ENCODE data around the gene ACADVL. TPM values are rescaled to one million over a fixed set of nuclear protein-coding genes. Genes with fewer than 3 reads are reported as not detected.

The ACADVL gene
- total RNA-seq, 1 experiment from 2014 or later, result 305 TPM

GRCh38 chr17:7224110-7224509 lies 4.4 kb downstream of the ACADVL start:
- intact Hi-C loops (cut with micrococcal nuclease; ENCODE audit: unreplicated experiment), result no loop called here
- peaks cover 50% of the 10 kb centered on the region for H3K4me1 ChIP-seq (ENCODE audit: control insufficient read depth, insufficient read depth, low read length)
- ChIA-PET CTCF (no interaction called here), POLR2A (no interaction called here)
- in situ Hi-C loops (cut with HindIII; ENCODE audit: low pct_unique_long_range_greater_than_20kb, low sequenced_read_pairs), result no loop called here
- ATAC-seq, result 0 out of 2 replicates have a peak, but pooled peaks have one; percentile 2
- DNase-seq (ENCODE audit: low read depth, low spot score), result no peak
- peak overlapping the region; percentile 57 for H3K27ac ChIP-seq (ENCODE audit: low read length)
- peaks cover 5% of the 10 kb centered on the region; the same call in 1 of the 2 replicates for H3K36me3 ChIP-seq (ENCODE audit: control insufficient read depth, insufficient read depth, low read length)
- TF ChIP-seq TCF7L2 (IDR thresholded peaks at IDR 0.05; ENCODE audit: low read depth, low read length) (no peak), POLR2AphosphoS5 (IDR thresholded peaks at IDR 0.05; ENCODE audit: low read depth, low read length) (0 out of 2 replicates have a peak, but pooled peaks have one; percentile 17)
- no peaks in the 10 kb centered on the region for H3K9me3 ChIP-seq (ENCODE audit: control insufficient read depth, insufficient read depth, low read depth, low read length)
- H3K27me3 ChIP-seq (ENCODE audit: control insufficient read depth, insufficient read depth, low read length), result no peaks in the 10 kb centered on the region
- no TSS peak for BruUV-seq (replicated peaks)
- H3K4me3 ChIP-seq (ENCODE audit: low read depth in 2 of 2, low read length in 2 of 2), result no peak overlapping the region

GRCh38 chr17:7224661-7225111 lies 4.9 kb downstream of the ACADVL start:
- intact Hi-C loops (cut with micrococcal nuclease; ENCODE audit: unreplicated experiment), result no loop called here
- no peaks in the 10 kb centered on the region for H3K27me3 ChIP-seq (ENCODE audit: control insufficient read depth, insufficient read depth, low read length)

More at GRCh38 chr17:7224661-7225111, 4.9 kb downstream of the ACADVL start:
- TF ChIP-seq TCF7L2 (IDR thresholded peaks at IDR 0.05; ENCODE audit: low read depth, low read length) (no peak), SIN3A (IDR thresholded peaks at IDR 0.05; ENCODE audit: borderline replicate concordance, insufficient read depth, low read depth, low read length) (no peak), CTCF (IDR thresholded peaks at IDR 0.05) (no peak), REST (IDR thresholded peaks at IDR 0.05; ENCODE audit: insufficient read depth in 1 of 2, low read depth in 2 of 2, low read length in 1 of 2) (no peak), POLR2AphosphoS5 (IDR thresholded peaks at IDR 0.05; ENCODE audit: low read depth, low read length) (no peak)
- Histone ChIP-seq H3K4me1 (ENCODE audit: control insufficient read depth, insufficient read depth, low read length) (peaks cover 45% of the 10 kb centered on the region), H3K4me3 (ENCODE audit: low read depth in 2 of 2, low read length in 2 of 2) (no peak overlapping the region), H3K9me3 (ENCODE audit: control insufficient read depth, insufficient read depth, low read depth, low read length) (no peaks in the 10 kb centered on the region), H3K36me3 (ENCODE audit: control insufficient read depth, insufficient read depth, low read length) (peaks cover 5% of the 10 kb centered on the region; the same call in 1 of the 2 replicates), H3K27ac (ENCODE audit: low read length) (peak overlapping the region; percentile 75)
- DNase-seq (ENCODE audit: low read depth, low spot score), result no peak
- in situ Hi-C loops (cut with HindIII; ENCODE audit: low pct_unique_long_range_greater_than_20kb, low sequenced_read_pairs), result no loop called here
- no TSS peak for BruUV-seq (replicated peaks)
- POLR2A ChIA-PET, result no interaction called here
- CTCF ChIA-PET, result no interaction called here
- peak; percentile 2; the same call in 1 of the 2 replicates for ATAC-seq
